ENCODE measurements around the gene OXSR1. TPM values are rescaled to one million over a fixed set of nuclear protein-coding genes. Genes with fewer than 3 reads are reported as not detected.

OXSR1 gene
- total and polyA plus RNA-seq, 2 experiments from 2014 or later: 16.0 to 41.1 TPM

DNA sequence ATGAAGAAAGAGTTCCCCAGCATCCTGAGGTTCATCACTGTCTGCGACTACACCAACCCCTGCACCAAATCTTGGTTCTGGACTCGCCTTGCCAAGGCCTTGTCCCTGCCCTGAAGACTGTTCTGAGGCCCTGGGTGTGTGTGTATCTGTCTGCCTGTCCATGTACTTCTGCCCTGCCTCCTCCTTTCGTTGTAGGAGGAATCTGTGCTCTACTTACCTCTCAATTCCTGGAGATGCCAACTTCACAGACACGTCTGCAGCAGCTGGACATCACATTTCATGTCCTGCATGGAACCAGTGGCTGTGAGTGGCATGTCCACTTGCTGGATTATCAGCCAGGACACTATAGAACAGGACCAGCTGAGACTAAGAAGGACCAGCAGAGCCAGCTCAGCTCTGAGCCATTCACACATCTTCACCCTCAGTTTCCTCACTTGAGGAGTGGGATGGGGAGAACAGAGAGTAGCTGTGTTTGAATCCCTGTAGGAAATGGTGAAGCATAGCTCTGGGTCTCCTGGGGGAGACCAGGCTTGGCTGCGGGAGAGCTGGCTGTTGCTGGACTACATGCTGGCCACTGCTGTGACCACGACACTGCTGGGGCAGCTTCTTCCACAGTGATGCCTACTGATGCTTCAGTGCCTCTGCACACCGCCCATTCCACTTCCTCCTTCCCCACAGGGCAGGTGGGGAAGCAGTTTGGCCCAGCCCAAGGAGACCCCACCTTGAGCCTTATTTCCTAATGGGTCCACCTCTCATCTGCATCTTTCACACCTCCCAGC, 24.0 kb upstream of the OXSR1 start:
- no peaks in the 10 kb centered on the region for H3K9me2 ChIP-seq (ENCODE audit: insufficient read depth)
- peaks cover 11% of the 10 kb centered on the region for H3K79me2 ChIP-seq (replicated peaks; ENCODE audit: insufficient read depth)
- Mint-ChIP-seq H3K27ac (no peak overlapping the region), H3K27me3 (ENCODE audit: insufficient read depth, low read depth, poor library complexity) (peaks cover 21% of the 10 kb centered on the region), H3K4me1 (peaks cover 21% of the 10 kb centered on the region), H3K9me3 (peaks cover 3% of the 10 kb centered on the region), H3K36me3 (ENCODE audit: low read depth) (peaks cover 24% of the 10 kb centered on the region), H3K4me3 (no peak overlapping the region; the same call in 2 of the 3 replicates)
- H3F3A ChIP-seq (replicated peaks; ENCODE audit: low read depth): peaks cover 11% of the 10 kb centered on the region
- H3K4me1 ChIP-seq (ENCODE audit: insufficient read depth): peaks cover 15% of the 10 kb centered on the region
- no peak overlapping the region for H3K4me3 ChIP-seq
- TF ChIP-seq, protein P1, sequence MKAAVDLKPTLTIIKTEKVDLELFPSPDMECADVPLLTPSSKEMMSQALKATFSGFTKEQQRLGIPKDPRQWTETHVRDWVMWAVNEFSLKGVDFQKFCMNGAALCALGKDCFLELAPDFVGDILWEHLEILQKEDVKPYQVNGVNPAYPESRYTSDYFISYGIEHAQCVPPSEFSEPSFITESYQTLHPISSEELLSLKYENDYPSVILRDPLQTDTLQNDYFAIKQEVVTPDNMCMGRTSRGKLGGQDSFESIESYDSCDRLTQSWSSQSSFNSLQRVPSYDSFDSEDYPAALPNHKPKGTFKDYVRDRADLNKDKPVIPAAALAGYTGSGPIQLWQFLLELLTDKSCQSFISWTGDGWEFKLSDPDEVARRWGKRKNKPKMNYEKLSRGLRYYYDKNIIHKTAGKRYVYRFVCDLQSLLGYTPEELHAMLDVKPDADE (IDR thresholded peaks at IDR 0.05): no peak
- TF ChIP-seq, protein P2, sequence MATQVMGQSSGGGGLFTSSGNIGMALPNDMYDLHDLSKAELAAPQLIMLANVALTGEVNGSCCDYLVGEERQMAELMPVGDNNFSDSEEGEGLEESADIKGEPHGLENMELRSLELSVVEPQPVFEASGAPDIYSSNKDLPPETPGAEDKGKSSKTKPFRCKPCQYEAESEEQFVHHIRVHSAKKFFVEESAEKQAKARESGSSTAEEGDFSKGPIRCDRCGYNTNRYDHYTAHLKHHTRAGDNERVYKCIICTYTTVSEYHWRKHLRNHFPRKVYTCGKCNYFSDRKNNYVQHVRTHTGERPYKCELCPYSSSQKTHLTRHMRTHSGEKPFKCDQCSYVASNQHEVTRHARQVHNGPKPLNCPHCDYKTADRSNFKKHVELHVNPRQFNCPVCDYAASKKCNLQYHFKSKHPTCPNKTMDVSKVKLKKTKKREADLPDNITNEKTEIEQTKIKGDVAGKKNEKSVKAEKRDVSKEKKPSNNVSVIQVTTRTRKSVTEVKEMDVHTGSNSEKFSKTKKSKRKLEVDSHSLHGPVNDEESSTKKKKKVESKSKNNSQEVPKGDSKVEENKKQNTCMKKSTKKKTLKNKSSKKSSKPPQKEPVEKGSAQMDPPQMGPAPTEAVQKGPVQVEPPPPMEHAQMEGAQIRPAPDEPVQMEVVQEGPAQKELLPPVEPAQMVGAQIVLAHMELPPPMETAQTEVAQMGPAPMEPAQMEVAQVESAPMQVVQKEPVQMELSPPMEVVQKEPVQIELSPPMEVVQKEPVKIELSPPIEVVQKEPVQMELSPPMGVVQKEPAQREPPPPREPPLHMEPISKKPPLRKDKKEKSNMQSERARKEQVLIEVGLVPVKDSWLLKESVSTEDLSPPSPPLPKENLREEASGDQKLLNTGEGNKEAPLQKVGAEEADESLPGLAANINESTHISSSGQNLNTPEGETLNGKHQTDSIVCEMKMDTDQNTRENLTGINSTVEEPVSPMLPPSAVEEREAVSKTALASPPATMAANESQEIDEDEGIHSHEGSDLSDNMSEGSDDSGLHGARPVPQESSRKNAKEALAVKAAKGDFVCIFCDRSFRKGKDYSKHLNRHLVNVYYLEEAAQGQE (IDR thresholded peaks at IDR 0.05; ENCODE audit: unreplicated experiment): no peak
- no peak for TF ChIP-seq CREB1 (CRISPR knock-in tag; IDR thresholded peaks at IDR 0.05; ENCODE audit: low read depth)
- TF ChIP-seq, protein P3, sequence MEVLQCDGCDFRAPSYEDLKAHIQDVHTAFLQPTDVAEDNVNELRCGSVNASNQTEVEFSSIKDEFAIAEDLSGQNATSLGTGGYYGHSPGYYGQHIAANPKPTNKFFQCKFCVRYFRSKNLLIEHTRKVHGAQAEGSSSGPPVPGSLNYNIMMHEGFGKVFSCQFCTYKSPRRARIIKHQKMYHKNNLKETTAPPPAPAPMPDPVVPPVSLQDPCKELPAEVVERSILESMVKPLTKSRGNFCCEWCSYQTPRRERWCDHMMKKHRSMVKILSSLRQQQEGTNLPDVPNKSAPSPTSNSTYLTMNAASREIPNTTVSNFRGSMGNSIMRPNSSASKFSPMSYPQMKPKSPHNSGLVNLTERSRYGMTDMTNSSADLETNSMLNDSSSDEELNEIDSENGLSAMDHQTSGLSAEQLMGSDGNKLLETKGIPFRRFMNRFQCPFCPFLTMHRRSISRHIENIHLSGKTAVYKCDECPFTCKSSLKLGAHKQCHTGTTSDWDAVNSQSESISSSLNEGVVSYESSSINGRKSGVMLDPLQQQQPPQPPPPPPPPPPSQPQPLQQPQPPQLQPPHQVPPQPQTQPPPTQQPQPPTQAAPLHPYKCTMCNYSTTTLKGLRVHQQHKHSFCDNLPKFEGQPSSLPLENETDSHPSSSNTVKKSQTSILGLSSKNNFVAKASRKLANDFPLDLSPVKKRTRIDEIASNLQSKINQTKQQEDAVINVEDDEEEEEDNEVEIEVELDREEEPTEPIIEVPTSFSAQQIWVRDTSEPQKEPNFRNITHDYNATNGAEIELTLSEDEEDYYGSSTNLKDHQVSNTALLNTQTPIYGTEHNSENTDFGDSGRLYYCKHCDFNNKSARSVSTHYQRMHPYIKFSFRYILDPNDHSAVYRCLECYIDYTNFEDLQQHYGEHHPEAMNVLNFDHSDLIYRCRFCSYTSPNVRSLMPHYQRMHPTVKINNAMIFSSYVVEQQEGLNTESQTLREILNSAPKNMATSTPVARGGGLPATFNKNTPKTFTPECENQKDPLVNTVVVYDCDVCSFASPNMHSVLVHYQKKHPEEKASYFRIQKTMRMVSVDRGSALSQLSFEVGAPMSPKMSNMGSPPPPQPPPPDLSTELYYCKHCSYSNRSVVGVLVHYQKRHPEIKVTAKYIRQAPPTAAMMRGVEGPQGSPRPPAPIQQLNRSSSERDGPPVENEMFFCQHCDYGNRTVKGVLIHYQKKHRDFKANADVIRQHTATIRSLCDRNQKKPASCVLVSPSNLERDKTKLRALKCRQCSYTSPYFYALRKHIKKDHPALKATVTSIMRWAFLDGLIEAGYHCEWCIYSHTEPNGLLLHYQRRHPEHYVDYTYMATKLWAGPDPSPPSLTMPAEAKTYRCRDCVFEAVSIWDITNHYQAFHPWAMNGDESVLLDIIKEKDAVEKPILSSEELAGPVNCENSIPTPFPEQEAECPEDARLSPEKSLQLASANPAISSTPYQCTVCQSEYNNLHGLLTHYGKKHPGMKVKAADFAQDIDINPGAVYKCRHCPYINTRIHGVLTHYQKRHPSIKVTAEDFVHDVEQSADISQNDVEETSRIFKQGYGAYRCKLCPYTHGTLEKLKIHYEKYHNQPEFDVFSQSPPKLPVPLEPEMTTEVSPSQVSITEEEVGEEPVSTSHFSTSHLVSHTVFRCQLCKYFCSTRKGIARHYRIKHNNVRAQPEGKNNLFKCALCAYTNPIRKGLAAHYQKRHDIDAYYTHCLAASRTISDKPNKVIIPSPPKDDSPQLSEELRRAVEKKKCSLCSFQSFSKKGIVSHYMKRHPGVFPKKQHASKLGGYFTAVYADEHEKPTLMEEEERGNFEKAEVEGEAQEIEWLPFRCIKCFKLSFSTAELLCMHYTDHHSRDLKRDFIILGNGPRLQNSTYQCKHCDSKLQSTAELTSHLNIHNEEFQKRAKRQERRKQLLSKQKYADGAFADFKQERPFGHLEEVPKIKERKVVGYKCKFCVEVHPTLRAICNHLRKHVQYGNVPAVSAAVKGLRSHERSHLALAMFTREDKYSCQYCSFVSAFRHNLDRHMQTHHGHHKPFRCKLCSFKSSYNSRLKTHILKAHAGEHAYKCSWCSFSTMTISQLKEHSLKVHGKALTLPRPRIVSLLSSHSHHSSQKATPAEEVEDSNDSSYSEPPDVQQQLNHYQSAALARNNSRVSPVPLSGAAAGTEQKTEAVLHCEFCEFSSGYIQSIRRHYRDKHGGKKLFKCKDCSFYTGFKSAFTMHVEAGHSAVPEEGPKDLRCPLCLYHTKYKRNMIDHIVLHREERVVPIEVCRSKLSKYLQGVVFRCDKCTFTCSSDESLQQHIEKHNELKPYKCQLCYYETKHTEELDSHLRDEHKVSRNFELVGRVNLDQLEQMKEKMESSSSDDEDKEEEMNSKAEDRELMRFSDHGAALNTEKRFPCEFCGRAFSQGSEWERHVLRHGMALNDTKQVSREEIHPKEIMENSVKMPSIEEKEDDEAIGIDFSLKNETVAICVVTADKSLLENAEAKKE (CRISPR knock-in tag; IDR thresholded peaks at IDR 0.05): no peak
- TF ChIP-seq JUNB (IDR thresholded peaks at IDR 0.05; ENCODE audit: unreplicated experiment): no peak
- no peak for TF ChIP-seq EZH2phosphoT487 (IDR thresholded peaks at IDR 0.05; ENCODE audit: unreplicated experiment)
- no peak for TF ChIP-seq STAT1 (IDR thresholded peaks at IDR 0.05; ENCODE audit: unreplicated experiment)
- TF ChIP-seq EZH2 (IDR thresholded peaks at IDR 0.05; ENCODE audit: low read depth, unreplicated experiment): no peak
- no peak for TF ChIP-seq NANOG (IDR thresholded peaks at IDR 0.05; ENCODE audit: borderline replicate concordance)
- TF ChIP-seq POLR2AphosphoS5 (IDR thresholded peaks at IDR 0.05; ENCODE audit: low read depth): no peak
- no peak for ATAC-seq
- H3K4me2 ChIP-seq: no peak overlapping the region
- H2AFZ ChIP-seq: no peak overlapping the region
- H3K27ac ChIP-seq (ENCODE audit: low read depth): no peak overlapping the region
- no peaks in the 10 kb centered on the region for H3K27me3 ChIP-seq (ENCODE audit: insufficient read depth)
- no peak for DNase-seq (ENCODE audit: low spot score)
- no peaks in the 10 kb centered on the region for H4K20me1 ChIP-seq (replicated peaks; ENCODE audit: insufficient read depth)
- no peaks in the 10 kb centered on the region for H3K36me3 ChIP-seq (ENCODE audit: insufficient read depth)
